Epithelial cell of esophagus (primary cell): ENCODE results near the gene RPL27.

Experiments used
- DNase-seq: peaks from one replicate; pipeline ENCODE4 v3.0.0; 2010; ENCODE audit warnings: low read depth
- H3K4me3 ChIP-seq: 2 replicates; pipeline ENCODE4 v1.5.1; 2011; ENCODE audit warnings: mild to moderate bottlenecking, low read length, control low read depth
- TF ChIP-seq, protein P1 (sequence below): IDR thresholded peaks from 2 replicates; pipeline ENCODE4 v1.5.1; 2011; ENCODE audit warnings: low read depth, mild to moderate bottlenecking, low read length, control low read depth, inconsistent platforms; ENCODE audit not compliant: insufficient read depth; ENCODE audit errors: missing control alignments

Gene RPL27

DNA sequence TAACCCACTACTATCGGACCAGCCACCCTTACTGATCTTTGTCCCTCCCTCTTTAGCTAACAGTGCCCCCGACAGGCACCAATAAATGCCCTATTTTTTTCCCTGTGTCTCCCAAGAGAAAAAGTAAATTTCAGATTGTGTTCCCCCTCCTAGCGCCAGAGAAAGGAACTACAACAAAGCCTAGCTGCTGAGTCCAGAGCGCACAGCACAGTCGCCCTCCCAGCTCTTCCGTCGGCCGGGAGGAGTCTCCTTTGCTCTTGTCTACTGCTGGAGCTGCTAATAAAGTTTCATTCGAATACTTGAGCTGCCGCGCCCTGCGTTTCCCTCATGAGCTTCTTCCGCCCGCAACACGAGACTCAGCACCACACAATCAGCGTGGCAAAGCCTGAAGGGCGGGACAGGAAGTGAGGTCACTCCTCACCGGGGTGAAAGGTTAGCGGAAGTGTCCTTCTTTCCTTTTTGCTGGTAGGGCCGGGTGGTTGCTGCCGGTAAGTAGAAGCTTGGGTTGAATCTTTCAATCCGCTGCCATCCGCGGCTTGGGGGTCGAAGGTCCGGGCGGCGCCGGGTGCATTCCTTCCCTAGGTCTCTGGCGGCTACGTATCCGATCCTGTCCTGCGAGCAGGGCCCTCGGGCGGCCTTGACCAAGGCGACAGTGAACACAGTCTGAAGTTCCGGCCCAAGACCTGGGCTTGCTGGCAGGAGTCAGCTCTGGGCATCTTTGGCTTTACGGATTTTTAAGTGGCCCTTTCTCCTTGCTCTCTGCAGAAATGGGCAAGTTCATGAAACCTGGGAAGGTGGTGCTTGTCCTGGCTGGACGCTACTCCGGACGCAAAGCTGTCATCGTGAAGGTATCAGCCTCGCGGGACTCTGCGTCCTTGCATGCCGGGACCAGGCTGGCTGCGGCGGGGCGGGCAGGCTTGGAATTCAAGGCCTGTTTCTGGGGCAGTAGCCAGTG lies at the start of gene RPL27:
TSS of gene RPL27 (plus strand) at position 436 of the 955 bp plus-strand sequence. CDS start at position 768, 332 bp downstream.
- H3K4me3 ChIP-seq = peak within 1 kb of the TSS; percentile 90
- peak; percentile 100 for DNase-seq
- TF ChIP-seq, protein P1, sequence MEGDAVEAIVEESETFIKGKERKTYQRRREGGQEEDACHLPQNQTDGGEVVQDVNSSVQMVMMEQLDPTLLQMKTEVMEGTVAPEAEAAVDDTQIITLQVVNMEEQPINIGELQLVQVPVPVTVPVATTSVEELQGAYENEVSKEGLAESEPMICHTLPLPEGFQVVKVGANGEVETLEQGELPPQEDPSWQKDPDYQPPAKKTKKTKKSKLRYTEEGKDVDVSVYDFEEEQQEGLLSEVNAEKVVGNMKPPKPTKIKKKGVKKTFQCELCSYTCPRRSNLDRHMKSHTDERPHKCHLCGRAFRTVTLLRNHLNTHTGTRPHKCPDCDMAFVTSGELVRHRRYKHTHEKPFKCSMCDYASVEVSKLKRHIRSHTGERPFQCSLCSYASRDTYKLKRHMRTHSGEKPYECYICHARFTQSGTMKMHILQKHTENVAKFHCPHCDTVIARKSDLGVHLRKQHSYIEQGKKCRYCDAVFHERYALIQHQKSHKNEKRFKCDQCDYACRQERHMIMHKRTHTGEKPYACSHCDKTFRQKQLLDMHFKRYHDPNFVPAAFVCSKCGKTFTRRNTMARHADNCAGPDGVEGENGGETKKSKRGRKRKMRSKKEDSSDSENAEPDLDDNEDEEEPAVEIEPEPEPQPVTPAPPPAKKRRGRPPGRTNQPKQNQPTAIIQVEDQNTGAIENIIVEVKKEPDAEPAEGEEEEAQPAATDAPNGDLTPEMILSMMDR = peak; percentile 83

DNA sequence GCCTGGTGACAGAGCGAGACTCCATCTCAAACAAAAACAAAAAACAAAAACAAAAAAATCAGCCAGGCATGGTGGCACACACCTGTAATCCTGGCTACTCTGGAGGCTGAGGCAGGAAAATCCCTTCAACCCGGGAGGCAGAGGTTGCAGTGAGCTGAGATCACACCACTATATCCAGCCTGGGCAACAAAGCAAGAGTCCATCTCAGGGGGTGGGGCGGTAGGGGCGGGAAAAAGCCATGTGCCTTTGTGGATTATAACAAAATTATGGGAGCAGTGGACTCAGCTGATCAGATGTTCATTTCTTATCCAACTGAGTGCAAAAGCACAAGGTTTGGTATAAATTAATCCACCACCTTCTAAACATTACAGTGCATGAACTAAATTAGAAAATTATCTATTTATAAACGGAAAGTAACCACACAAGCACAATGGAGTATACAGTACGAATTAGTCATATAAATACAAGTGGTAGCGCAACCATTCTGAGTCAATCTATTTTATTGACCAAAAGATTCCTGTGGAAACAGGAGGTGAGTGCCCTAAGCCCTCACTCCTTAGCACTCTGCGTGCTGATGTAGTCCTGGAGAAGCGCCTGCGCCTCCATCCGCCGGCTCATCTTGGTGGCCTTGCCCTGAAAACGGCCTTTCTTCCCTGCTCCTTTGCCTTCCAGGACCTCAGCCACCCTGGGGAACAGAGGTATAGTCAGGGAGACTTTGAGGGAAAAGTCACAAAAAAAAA lies 48.0 kb upstream of the RPL27 start:
- no peak overlapping the region for H3K4me3 ChIP-seq
- no peak for DNase-seq
- TF ChIP-seq, protein P1 = no peak

DNA sequence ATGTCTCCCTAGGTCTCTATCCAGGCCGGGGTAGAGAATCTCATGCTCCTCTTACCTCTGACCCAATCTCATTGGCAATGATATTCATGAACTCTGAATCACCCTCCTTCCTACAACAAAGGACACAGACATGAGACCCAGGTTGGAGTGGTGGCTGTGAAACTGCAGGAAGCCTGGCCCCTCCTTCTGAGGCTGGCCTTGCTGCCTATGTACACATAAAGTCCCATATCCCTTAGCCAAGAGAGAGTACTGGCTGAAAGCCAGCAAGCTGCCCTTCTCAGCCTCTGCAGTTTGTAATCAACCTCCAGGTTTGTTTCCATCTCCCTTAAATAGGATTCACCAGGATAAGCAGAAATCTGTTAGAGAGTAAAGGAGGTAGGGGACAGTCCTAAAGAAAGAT lies 44.5 kb upstream of the RPL27 start:
- H3K4me3 ChIP-seq = no peak overlapping the region
- no peak for DNase-seq
- TF ChIP-seq, protein P1 = no peak

DNA sequence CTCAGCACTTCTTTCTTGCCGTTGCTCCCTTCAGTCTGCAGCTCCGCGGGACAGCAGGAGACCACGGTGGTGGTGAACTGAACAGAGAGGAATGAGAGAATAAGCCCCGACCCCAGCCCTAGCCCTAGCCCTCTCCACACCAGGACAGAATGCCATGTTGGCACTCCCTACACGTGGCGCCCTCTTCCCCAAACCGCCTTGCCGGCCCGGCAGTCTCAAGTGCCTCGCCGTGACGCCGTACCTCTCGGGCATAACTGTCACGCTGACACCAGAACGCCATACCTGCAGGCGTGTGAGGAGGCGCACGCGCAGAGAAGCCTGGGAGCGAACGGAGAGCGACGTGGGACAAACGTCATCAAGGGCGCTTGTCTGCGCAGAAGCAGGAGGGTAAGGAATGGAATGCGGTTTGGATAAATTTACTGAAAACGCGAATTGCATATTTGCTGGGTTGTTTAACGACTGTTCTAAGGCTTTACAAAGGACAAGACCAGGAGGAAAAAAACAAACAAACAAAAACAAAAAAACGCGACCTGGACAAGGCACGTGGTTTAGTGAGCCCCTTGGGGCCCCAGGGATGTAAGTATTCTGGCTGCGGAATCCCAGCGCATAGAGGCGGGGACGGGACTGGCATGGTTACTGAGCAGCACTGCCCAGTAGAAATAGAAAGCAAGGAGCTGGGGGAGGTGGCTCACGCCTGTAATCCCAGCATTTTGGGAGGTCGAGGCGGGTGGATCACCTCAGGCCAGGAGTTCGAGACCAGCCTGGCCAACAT lies 33.9 kb upstream of the RPL27 start, which contains the start of gene AARSD1:
TSS of gene AARSD1 (minus strand) at position 294 of the 772 bp plus-strand sequence. CDS start at position 280, 14 bp downstream.
- DNase-seq = peak; percentile 97
- TF ChIP-seq, protein P1 = no peak

DNA sequence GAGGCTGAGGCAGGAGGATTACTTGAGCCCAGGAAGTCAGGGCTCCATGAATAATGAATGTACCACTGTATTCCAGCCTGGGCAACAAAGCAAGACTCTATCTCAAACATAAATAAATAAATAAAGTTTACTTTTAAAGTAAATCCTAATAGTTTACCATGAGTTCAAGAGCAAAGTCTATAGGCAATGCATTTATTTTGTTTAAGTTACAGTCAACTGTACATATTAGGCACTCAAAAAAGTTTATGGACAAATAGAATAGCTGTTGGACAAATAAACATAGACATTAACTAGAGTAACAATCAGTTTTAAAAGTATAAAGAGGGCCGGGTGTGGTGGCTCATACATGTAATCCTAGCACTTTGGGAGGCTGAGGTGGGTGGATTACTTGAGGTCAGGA lies 30.3 kb upstream of the RPL27 start:
- TF ChIP-seq, protein P1 = no peak
- DNase-seq = no peak
- no peak overlapping the region for H3K4me3 ChIP-seq

More for the DNA sequence above, 33.9 kb upstream of the RPL27 start, which contains the start of gene AARSD1:
- peak within 1 kb of the TSS; percentile 87 for H3K4me3 ChIP-seq

DNA sequence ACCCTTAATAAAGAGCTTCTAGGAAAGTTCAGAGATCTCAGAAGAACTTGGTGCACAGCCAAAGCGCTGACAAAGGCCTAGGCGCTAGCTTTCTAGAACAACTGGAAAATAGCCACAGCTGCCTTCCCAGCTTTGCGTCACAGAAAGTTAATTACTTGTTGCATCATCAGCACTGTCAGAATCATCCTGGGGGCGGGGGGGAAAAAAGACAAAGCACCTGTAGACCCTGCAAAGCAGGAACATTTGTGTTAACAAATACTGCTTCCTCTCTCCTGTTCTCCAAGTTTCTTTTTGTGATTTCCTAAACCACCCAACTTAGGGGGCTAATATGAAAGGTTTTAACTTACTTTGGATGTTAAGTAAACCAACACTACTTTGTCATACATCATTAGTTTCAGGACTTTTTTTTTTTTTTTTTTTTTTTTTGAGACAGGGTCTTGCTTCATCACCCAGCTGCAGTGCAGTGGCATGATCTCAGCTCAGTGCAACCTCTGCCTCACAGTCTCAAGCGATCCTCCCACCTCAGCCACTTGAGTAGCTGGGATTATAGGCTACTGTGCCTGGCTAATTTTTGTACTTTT lies 29.1 kb upstream of the RPL27 start:
- no peak overlapping the region for H3K4me3 ChIP-seq
- TF ChIP-seq, protein P1 = no peak
- DNase-seq = no peak
